ENCODE measurements around the gene NOTCH2.

The NOTCH2 gene

DNA sequence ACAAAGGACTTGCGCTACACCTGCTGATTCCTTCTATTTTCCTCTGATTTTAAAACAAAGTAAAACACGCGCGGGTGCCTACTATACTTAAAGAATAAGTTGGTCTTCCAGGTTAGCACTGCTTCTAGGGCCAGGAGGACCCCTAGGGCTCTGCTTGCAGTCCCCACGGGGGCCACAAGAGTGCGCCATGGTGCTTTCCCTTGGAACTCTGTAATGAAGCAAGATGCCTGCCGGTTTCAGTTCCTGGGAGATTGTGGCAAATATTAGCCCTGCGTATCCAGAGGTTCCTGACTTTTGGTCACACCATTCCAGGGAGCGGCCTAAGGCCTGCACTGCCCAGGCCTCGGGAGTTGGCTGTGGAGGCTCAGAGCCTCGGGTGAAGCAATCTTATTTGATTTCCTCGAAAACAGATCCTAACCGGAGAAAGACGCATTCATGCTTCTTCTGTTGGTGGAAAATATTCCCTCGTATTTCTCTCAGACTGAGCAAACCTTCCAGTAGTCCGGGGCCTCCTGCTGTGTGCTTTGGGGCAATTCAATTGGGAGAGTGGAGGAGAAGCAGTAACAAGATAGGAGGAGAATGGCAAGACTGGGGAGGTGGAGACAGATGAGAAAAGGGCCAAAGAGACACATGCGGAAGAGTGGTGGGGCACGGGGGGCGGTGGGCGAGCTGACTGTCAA lies 198.4 kb downstream of the NOTCH2 start:
- peak; percentile 37 for DNase-seq

- DNase-seq: no peak
These were observed 199.5 kb downstream of the NOTCH2 start for GRCh38 chr1:119869995-119870394.

GRCh38 chr1:119868176-119868575 lies 201.3 kb downstream of the NOTCH2 start:
- DNase-seq: no peak

DNA sequence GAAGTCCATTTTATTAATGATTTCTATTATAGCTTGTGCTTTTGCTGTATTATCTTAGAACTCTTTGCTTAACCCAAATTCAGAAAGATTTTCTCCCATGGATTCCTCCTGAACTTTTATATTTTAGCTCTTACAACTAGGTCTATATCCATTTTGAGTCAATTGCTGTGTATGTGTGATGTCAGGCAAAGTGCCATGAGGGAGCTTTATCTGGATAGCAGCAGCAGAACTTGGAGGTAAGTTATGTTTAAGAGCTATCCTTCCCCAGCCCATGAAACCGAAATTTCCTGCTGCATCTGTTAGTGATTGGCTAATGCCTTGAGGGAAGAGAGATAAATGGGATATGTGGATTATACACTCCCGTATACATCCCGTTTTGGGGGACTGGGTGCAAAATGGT lies 203.0 kb downstream of the NOTCH2 start:
- no peak for DNase-seq

- no peak for DNase-seq
These were observed 203.8 kb downstream of the NOTCH2 start for GRCh38 chr1:119865627-119866026.

GRCh38 chr1:119862276-119862675 lies 207.2 kb downstream of the NOTCH2 start:
- no peak for DNase-seq
